ENCODE results near the gene RBM47.
"Not testable (repeated sequence)": the region's sequence is repeated elsewhere in the genome, so short reads cannot be mapped to it uniquely, and the experiment has no call there.

The RBM47 gene

DNA sequence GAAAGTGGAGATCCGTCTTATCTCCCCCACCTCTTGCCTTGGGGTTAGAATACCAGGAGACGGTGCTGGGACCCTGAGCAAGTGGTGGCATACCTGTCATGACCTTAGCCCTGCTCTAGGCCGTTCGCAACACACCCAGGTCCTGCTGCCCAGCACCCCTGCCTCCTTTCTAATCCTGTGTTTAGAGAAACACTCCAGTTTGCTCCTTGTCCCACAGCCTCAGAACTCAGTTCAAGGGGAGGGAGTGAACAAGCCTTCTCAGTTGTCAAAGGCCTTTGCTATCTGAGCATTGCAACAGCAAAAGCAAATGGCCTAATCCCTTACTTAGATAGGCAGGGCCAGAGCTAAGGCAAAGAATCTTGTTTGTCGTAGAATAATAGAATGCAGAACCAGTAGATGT, 226.6 kb downstream of the RBM47 start:
- FAIRE-seq = no peak

- FAIRE-seq = no peak
Measured at GRCh38 chr4:40402556-40402955, 227.1 kb downstream of the RBM47 start.

GRCh38 chr4:40401631-40402030, 228.0 kb downstream of the RBM47 start:
- FAIRE-seq = no peak

GRCh38 chr4:40401096-40401495, 228.6 kb downstream of the RBM47 start:
- no peak for FAIRE-seq

GRCh38 chr4:40399578-40399977, 230.1 kb downstream of the RBM47 start:
- no peak for FAIRE-seq

GRCh38 chr4:40395908-40396793, 233.5 kb downstream of the RBM47 start:
- FAIRE-seq = no peak

- FAIRE-seq = no peak
Measured at GRCh38 chr4:40395166-40395900, 234.3 kb downstream of the RBM47 start.

- no peak for FAIRE-seq
Measured at GRCh38 chr4:40394236-40394635, 235.4 kb downstream of the RBM47 start.

DNA sequence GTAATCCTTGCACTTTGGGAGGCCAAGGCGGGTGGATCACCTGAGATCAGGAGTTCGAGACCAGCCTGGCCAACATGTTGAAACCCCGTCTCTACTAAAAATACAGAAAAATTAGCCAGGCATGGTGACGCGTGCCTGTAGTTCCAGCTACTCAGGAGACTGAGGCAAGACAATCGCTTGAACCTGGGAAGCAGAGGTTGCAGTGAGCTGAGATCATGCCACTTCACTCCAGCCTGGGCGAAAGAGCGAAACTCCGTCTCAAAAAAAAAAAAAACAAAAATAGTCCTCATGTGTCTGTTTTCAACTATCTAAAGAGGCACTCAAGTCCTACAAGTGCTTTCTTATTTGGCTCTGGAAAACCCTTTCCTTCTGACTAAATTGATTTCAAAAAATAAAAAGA, 237.4 kb downstream of the RBM47 start:
- not testable (repeated sequence) for FAIRE-seq

DNA sequence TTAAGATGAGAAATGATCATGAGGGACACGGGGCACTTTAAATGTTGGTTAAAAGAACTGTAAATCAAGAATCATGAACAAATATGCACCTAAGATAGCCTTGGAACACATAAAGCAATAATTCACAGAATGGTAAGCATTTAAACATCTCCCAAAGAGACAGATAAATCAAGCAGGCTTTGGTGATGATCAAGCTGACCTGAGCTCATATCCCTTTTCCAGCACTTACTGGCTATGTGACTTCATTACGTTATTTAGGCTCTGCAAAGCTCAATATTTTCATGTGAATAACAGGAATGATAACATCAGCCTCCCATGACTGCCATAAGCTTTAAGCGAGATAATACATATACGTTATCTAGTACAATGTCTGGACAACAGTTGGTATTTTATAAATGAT, 239.7 kb downstream of the RBM47 start:
- FAIRE-seq = no peak

- no peak for FAIRE-seq
Measured at GRCh38 chr4:40388239-40388638, 241.4 kb downstream of the RBM47 start.

DNA sequence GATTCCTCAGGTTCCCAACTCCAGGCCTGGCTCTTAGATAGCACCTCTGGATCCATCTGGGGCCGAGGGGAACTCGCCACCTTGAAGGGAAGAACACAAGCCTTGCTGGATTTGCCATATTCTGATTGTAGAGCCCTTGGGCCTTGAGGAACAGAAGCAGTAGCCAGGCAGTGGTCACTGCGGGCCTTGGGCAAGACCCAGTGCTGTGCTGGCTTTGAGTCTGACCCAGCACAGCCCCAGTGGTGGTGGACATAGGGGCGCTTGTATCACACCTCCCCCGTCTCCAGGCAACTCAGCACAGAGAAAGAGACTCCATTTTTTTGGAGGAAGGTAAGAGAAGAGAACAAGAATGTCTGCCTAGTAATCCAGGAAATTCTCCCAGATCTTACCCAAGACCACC, 249.0 kb downstream of the RBM47 start:
- no peak for FAIRE-seq

DNA sequence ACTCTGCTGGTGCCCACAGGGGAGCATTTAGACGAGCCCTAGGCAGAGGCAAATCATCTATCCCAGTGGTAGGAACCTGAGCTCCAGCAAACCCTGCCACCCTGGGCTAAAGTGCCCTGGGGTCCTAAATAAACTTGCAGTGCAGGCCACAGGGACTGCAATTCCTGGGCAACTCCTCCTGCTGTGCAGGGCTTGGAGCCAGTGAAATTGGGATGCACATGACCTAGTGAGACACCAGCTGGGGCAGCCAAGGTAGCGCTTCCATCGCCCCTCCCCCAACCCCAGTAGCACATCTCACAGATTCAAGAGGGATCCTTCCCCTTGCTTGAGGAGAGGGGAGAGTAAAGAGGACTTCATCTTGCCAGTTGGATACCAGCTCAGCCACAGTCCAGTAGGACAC, 250.4 kb downstream of the RBM47 start:
- FAIRE-seq = no peak

DNA sequence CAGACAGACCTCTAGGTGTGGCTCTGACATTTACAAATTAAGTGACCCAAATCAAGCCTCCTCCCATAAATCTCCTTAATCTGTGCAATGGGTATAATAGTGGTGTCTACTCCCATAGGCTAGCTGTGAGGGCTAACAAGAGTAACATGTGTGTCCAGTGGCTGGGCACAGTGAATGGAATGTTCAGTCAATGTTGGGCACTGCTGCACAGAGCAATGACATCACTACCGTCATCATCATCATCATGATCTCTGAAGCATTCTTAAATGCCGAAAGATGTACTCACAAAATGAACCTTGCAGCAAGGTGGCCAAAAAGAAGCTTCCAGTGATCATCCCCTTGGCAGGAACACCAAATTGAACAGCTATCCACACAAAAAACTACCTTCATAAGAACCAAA, 251.0 kb downstream of the RBM47 start:
- no peak for FAIRE-seq

DNA sequence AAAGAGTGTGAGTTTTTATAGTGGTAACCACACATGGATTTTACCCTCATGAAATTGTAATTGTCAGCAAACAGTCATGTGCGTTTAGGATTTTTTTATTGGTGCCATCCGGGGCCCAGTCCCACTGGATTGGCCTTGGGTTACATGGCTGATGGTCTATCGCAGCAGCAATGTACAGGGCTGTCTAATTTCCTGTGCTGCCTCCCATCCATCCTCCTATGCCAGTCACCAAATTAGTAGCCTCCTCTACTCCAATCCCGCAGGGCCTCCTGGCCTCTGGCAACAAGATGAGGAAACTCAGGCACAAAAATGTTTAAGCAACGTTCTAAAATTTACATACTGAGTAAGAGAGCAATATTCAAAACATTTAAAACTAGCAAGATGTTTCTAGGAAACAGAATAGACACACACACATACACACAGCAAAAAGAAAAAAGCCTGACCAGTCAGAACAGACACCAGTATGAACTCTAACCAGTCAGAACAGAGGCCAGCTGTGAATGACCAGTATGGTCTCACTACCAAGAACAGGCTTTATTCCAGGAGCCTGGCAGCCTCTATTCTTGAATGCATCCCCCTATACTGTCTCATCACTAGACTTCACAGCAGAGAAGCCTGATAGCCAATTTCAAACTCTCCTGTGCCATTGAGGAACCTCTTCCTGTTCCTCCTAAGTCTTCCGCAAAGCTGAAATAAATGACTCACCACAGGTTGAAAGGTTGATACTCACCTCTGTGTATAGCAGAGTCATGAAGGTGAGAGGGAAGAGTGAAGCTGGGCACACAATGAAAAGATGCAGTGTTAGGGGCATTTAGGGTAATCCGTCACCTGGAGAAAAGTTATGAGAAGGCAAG, 251.9 kb downstream of the RBM47 start:
- no peak for FAIRE-seq

- FAIRE-seq = no peak
Measured at GRCh38 chr4:40375620-40376019, 254.0 kb downstream of the RBM47 start.

GRCh38 chr4:40375095-40375494, 254.6 kb downstream of the RBM47 start:
- FAIRE-seq = no peak

- FAIRE-seq = no peak
Measured at GRCh38 chr4:40373636-40374035, 256.0 kb downstream of the RBM47 start.

Data from endometrium (tissue), 2 donors.